ENCODE results near the gene LAMB4.

LAMB4 gene

DNA sequence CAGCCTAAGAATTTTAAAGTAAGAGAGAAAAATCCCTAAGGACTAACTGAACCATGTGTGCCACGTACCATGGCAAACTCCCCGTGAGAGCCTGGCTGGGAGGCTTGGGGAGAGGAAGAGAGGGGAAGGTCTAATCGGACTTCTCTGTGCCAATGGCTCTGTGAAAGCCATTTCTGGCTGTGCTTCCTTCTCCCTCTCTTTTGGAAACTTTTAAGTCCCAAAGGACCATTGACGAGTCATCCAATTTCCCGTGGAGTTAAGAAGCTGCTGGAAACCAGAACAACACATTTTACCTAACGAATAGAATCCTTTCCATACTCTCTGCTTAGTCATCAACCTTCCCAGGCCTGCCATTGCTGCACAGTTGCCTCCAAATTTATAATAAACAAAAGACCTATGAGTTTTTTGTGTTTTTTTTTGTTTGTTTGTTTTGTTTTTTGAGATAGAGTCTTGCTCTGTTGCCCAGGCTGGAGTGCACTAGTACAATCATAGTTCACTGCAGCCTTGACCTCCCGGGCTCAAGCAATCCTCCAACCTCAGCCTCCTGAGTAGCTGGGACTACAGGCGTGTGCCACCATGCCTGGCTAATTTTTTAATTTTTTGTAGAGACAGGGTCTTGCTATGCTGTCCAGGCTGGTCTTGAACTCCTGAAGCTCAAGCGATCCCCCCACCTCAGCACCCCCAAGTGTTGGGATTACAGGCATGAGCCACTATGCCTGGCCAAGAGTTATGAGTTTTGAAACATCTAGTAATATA lies 140.4 kb downstream of the LAMB4 start:
- DNase-seq = no peak

DNA sequence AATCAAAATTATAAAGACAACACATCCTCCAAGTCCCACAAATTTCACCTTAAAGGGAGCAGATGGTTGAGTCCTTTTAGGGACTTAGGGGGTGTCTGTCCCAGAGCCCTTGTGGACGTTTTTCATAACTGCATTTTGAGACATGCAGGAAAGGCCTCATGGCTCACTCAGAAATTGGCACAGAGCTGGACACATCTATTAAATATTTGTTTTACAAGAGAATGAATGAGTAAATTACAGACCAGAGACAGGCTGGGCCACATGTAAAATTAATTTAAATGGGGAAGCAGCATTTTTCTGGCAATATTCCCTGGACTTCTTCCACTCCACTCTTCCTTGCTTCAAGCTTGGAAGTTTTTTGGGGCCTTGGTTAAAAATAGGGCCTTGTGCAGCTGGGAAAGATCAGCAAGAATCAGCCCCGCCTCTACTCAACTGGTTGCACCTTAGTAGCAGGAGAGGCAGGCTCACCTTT lies 147.2 kb downstream of the LAMB4 start:
- DNase-seq = no peak

DNA sequence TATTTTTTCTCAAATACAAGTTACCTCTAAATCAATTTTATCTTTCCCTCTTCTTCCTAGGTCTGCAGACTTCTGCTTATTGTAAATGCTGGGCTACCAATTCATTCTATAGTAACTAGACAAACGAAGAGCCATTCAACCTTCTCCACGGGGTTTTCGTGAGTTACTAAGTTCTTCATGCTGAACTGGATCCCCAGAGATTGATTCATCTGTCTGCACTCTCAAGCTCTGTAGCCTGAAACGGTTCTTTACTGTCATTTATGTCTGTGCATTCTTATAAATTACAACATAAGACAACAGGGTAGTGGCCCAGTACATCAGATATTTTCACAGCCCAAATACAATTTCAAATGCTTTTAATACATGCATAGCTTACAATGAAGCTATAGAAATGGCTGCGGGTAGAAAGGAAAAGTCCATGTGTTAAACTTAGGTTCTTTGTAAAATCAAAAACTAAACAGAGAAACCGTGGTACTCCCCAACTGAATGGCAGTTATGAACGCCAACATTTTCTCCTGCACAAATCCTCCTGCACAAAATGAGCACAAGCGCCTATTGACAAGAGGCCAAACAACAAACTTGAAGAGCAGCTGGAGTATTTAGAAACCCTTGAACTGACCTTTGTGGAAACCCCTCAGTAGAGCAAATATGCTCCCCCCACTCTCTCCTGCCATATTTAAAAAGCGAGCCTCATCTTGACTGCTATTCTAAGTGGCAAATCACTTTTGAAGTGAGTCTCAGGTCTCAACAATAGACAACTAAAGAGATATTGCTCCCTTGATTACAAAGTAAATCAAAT lies 147.9 kb downstream of the LAMB4 start:
- no peak for DNase-seq

DNA sequence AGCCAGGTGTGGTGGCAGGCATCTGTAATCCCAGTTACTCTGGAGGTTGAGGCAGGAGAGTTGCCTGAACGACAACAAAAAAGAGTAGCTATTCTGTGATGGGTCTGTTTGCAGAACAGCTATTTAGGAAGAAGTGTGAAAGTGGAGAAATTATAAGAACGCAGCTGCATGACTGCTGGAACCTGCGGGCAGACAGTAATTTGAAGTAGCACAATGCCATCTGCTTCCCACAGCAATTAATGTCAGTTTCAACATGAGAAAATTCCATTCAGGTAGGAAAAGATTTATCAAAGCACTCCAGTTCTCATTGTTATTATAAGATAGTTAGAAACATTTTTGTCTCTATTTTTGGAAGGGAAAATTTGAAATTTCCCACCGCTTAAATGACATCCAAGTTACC lies 148.7 kb downstream of the LAMB4 start:
- DNase-seq = no peak

DNA sequence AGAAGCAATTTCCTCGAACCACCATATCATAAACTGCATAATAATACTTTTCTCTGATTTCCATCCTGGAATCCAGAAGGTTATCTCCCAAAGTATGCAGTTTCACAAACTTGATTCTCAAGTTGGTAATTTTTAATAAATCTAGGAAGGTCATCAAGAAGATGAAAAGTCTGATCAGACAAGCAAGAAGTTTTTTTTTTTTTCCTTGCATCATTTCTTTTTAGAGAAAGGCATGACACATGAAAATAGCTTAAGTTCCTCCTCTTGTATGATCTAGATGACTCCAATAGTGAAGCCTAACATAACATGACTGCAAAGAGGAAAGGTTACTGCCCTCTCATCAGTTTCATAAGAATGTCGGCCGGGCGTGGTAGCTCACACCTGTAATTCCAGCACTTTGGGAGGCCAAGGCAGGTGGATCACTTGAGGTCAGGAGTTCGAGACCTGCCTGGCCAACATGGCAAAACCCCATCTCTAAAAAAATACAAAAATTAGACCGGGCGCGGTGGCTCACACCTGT lies 149.4 kb downstream of the LAMB4 start:
- no peak for DNase-seq

DNA sequence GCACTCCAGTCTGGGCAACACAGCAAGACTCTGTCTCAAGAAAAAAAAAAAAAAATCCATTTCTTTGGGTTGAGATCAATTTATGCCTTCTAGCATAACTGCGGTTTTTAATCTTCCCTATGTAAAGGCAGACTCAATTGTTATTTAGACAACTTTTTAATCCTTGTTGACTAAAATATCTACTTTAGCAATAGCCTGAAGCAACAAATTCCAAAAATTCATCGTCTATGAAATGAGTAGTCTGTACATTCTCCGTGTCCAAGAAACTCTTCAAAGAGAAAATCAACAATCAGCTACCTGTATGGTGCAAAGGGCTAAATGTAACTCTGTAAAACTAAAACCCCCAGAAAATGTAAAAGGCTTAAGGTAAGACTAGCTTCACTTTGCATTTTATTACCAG lies 150.0 kb downstream of the LAMB4 start:
- no peak for DNase-seq

DNA sequence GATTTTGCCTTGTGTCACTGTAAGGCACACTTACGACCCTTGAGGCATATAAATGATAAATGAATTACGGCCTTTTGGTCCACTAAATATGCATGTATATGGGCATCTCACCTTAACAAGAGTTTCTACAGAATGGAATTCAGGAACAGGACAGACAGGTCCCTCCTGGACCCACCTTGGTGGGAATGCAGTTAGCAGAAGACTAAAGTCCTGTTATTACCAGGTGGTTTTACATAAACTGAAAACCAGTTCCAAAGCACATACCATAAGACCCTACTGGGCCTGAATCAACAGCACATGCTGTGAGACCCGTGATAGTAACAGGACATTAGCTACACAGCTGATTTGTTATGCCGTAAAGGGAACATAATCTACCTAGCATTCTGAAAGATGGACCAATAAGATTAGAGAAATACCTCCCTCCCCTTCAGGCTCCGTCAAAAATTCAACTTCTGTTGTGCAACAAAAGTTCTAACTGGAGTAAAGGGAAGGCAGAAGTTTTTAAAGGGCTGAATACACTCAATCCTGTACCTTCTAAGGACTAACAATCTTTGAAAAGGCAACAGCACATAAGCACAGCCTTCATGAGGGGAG lies 151.2 kb downstream of the LAMB4 start:
- no peak for DNase-seq

DNA sequence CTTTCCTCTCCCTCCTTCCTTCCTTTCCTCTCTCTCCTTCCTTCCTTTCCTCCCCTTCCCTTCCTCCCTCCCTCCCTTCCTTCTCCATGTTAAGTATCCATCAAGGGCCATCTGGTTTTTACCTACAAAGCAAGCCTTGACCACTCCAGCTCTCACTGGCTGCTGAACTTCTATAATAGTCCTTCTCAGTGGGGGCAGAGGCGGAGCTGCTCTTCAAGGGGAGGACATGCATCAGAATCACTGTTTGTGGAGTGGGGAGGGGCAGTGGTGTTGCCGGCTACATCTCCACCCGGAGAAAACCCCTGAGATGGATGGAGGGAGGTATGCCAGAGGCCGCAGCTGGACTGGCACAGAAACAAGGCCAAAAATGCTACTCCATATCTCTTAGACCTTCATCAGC lies 153.1 kb downstream of the LAMB4 start:
- no peak for DNase-seq

DNA sequence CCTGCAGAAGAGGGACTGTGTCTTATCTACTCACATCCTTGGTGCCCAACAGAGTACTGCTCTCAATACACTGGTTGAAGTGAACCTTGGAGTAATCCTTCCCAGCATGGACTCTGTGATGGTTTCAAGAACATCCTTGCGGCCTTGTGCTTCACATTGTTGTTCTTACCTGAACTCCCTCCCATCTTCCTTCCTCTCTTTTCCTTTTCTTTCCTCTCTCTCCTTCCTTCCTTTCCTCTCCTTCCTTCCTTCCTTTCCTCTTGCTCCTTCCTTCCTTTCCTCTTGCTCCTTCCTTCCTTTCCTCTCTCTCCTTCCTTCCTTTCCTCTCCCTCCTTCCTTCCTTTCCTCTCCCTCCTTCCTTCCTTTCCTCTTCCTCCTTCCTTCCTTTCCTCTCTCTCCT lies 153.5 kb downstream of the LAMB4 start:
- no peak for DNase-seq

DNA sequence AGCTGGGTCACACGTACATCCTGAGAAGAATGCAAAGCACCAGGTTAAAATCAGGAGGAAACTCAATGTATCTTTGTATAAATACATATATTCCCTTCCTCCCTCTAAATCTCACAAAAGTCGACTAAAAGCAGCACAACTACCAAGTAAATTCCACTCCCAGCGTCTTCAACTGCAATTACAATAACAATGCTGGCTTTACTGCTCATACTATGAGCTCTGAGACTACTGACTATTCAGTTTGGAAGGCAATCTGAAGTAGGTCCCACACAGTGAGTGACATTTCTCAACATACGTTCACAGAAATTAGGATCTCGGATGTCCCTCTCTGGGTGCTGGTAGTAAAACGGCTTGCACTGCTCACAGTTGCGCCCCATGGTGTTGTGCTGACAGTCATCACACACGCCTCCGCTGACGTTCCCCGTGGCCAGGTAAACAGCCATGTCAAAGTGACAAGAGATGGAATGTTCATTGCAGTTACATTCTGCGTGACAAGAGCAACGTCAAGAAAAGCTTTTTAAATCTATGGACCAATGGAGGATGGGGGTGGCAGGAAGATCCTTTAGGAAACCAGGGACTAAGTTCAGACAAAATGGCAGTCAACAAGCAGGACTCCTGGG lies 154.7 kb downstream of the LAMB4 start:
- DNase-seq = no peak

DNA sequence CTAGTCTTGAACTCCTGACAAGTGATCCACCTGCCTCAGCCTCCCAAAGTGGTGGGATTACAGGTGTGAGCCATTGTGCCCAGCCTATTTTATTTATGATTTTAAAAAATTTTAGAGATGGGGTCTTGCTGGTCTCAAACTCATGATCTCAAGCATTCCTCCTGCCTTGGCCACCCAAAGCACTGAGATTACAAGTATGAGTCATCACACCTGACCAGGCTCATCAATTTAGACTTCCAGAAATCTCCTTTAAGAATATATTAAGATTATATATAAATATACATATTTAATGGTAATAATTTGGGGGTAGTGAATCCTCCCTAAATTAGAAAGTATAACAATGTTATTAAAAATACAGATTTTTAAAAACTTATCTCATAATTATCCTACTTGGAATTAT lies 156.3 kb downstream of the LAMB4 start:
- no peak for DNase-seq

All from CD4-positive, alpha-beta T cell treated with Interleukin-15 for 1 hour (primary cell).